Stimulated activated CD4-positive, alpha-beta T cell treated with anti-CD3 and anti-CD28 coated beads, TNF-alpha, amount 100 ng/mL, for 4 hours (primary cell): Measurements from ENCODE around the gene NAGS.
"Not testable (repeated sequence)": the region's sequence is repeated elsewhere in the genome, so short reads cannot be mapped to it uniquely, and the experiment has no call there.

Source experiments
- DNase-seq, 3 experiments: peaks; one replicate each; pipeline ENCODE4 v3.0.0-alpha.2; 2020; ENCODE audit warnings: low read depth in 3 of 3

Gene NAGS

GRCh38 chr17:44039829-44040635 lies 35.6 kb downstream of the NAGS start:
- no peak for DNase-seq

GRCh38 chr17:44043272-44043696 lies 38.9 kb downstream of the NAGS start:
- no peak for DNase-seq

- DNase-seq: no peak
These were observed 39.6 kb downstream of the NAGS start for GRCh38 chr17:44044071-44044470.

GRCh38 chr17:44045486-44045885 lies 41.1 kb downstream of the NAGS start:
- DNase-seq: no peak

GRCh38 chr17:44046893-44047292 lies 42.5 kb downstream of the NAGS start:
- DNase-seq: not testable (repeated sequence)

GRCh38 chr17:44049294-44050060 lies 45.1 kb downstream of the NAGS start:
- DNase-seq: no peak

- DNase-seq: no peak
These were observed 48.9 kb downstream of the NAGS start for GRCh38 chr17:44053125-44053872.
